ENCODE data around the gene GDPGP1. TPM values are rescaled to one million over a fixed set of nuclear protein-coding genes. Genes with fewer than 3 reads are reported as not detected.
"Not testable (repeated sequence)": the region's sequence is repeated elsewhere in the genome, so short reads cannot be mapped to it uniquely, and the experiment has no call there.

Gene GDPGP1
- total RNA-seq, 4 donors from 2014 or later: 2.2 to 3.6 (median 2.9) TPM

DNA sequence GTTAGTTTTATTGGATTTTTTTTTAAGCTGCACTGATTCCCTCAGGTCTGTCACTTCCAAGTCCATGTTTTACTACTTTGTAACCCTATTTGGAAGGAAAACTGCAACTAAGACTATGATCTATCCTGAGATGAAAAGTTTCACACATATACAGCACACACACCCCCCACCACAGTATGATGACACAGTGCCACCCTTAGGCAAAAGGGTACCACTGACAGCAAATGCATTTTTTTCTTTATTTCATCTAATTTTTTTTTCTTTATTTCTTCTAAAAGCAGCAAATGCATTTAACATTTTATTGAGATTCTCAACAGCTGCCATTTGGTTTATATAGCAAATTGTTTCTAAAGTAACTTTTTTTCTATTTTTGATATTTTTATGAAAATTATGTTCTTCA, 52.7 kb downstream of the GDPGP1 start:
- Histone ChIP-seq H3K27ac (no peak overlapping the region), H3K36me3 (no peaks in the 10 kb centered on the region), H3K27me3 (no peaks in the 10 kb centered on the region), H3K4me3 (no peak overlapping the region), H3K4me1 (no peaks in the 10 kb centered on the region), H3K9me3 (no peaks in the 10 kb centered on the region)
- TF ChIP-seq POLR2AphosphoS5 (IDR thresholded peaks at IDR 0.05) (no peak), POLR2A (IDR thresholded peaks at IDR 0.05) (no peak)
- TF ChIP-seq, protein P1, sequence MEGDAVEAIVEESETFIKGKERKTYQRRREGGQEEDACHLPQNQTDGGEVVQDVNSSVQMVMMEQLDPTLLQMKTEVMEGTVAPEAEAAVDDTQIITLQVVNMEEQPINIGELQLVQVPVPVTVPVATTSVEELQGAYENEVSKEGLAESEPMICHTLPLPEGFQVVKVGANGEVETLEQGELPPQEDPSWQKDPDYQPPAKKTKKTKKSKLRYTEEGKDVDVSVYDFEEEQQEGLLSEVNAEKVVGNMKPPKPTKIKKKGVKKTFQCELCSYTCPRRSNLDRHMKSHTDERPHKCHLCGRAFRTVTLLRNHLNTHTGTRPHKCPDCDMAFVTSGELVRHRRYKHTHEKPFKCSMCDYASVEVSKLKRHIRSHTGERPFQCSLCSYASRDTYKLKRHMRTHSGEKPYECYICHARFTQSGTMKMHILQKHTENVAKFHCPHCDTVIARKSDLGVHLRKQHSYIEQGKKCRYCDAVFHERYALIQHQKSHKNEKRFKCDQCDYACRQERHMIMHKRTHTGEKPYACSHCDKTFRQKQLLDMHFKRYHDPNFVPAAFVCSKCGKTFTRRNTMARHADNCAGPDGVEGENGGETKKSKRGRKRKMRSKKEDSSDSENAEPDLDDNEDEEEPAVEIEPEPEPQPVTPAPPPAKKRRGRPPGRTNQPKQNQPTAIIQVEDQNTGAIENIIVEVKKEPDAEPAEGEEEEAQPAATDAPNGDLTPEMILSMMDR (IDR thresholded peaks at IDR 0.05): peak in 1 of 2 donors; percentile 9
- DNase-seq (ENCODE audit: low spot score in 2 of 2): no peak

DNA sequence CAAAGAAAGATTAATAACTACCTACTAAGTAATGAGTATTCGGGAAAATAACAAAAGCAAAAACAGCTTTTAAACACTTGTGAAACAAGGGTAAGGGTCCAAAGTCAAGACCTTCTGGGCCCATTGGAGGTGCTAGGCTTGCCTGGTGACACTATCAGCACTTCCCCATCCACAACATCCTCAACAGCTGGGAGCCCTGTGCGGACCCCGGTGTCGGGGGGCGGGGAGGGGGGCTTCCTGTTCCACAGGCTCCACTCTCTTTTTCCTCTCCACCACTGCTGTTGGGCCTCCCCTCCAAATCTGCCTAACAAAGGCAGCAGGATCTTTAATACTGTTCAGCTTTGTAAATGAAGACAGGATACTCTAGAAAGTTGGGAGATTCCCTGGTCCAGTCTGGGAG, 53.1 kb downstream of the GDPGP1 start:
- Histone ChIP-seq H3K4me3 (no peak overlapping the region), H3K27ac (no peak overlapping the region), H3K4me1 (no peaks in the 10 kb centered on the region), H3K36me3 (no peaks in the 10 kb centered on the region), H3K9me3 (no peaks in the 10 kb centered on the region), H3K27me3 (no peaks in the 10 kb centered on the region)
- TF ChIP-seq, protein P1 (IDR thresholded peaks at IDR 0.05): no peak
- TF ChIP-seq EP300 (IDR thresholded peaks at IDR 0.05): no peak
- TF ChIP-seq POLR2AphosphoS5 (IDR thresholded peaks at IDR 0.05): no peak
- TF ChIP-seq POLR2A (IDR thresholded peaks at IDR 0.05): no peak
- DNase-seq (ENCODE audit: low spot score in 2 of 2): no peak
- WGBS: 40% methylated on average over 2 of the region's 5 CpGs

DNA sequence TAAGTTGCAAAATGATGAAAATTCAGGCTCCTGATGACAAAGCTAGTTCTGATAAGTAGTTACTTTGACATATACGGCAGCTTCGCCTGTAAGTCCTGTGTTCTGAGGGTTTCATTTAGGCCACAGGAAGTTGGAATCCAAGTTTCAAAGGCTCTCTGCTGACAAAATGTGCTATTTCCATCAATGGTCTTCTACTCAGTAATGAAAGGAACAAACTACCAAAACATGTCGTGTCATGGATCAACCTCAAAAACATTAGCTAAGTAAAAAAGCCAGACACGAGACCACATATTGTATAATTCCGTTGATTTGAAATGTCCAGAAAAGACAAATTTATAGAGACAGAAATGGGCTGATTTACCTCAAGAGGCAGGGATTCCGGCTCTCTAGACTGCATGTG, 53.9 kb downstream of the GDPGP1 start:
- DNase-seq (ENCODE audit: low spot score in 2 of 2): no peak
- 81% methylated on average over 6 of the region's 6 CpGs for WGBS
- Histone ChIP-seq H3K36me3 (no peaks in the 10 kb centered on the region), H3K27ac (no peak overlapping the region), H3K4me3 (no peak overlapping the region), H3K27me3 (no peaks in the 10 kb centered on the region), H3K4me1 (no peaks in the 10 kb centered on the region), H3K9me3 (no peaks in the 10 kb centered on the region)
- TF ChIP-seq POLR2A (IDR thresholded peaks at IDR 0.05): no peak
- TF ChIP-seq, protein P1 (IDR thresholded peaks at IDR 0.05): no peak
- no peak for TF ChIP-seq EP300 (IDR thresholded peaks at IDR 0.05)
- no peak for TF ChIP-seq POLR2AphosphoS5 (IDR thresholded peaks at IDR 0.05)

DNA sequence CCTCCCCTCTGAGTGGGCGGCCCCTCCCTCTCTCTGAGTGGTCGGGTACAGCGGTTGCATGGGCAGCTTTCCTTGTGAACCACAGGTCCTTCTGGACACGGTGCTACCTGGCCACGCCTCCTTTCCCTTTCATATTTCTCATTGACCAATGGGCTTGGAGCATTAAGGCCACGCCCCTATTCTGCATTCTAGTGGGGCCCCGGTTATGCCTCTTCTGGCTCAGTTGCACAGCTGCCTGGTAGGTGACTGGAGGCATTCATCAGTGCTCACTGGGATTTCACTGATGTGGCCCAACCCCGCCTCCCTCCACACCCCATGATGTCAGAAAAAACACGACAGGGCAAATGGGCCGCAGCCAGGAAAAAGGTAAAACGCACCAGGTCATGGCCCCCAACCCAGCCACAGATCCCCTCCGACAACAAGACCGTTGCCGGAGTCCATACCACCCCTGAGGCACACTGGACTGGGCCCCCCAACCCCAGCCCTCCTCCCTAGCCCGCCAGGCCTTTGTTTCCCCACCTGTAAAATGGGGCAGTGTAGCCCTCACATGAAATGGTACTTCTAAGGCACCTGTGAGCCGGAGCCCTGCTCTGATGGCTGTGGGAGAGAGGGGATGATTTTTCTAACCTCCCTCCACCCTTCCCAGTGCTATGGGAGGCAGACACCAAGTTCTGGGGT, 57.8 kb downstream of the GDPGP1 start:
- Histone ChIP-seq H3K9me3 (no peaks in the 10 kb centered on the region), H3K4me3 (no peak overlapping the region), H3K4me1 (peaks cover 8% of the 10 kb centered on the region), H3K27ac (no peak overlapping the region), H3K27me3 (no peaks in the 10 kb centered on the region), H3K36me3 (no peaks in the 10 kb centered on the region)
- TF ChIP-seq EP300 (IDR thresholded peaks at IDR 0.05): no peak
- TF ChIP-seq, protein P1 (IDR thresholded peaks at IDR 0.05): no peak
- 68% methylated on average over 16 of the region's 16 CpGs for WGBS
- no peak for DNase-seq (ENCODE audit: low spot score in 2 of 2)

DNA sequence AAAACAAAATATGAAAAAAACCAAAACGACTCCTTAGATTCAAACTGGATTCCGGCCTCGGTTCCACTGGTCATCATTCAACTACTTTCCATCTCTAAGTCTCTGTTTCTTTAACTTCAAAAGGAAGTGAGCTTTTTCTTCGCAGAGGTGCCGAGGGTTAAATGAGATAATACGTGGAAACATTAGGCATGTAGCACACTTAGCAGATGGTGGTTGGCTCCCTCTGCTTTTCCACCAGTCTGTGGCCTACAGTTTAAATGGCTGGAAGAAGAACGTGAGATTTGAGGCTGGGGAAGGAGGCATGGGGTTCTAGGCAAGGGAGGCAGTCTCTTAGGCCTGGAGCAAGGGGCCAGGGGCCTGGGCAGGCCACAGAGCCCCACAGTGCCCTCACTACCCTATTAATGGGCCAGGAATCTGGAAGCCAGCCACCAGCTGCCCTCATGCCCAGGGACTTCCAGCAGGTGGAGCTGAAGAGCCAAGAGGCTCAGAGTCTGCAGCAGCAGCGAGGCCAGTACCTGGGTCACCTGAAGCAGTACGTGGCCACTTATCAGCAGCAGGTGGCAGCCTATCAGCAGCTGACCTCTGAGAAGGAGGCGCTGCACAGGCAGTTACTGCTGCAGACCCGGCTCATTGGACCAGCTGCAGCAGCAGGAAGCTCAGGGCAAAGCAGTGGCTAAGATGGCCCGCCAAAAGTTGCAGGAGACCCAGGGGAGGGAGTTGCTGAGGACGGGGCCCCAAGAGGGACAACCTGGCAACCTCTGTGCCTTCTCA, 59.2 kb downstream of the GDPGP1 start:
- peak in 1 of 2 donors; percentile 89 for DNase-seq (ENCODE audit: low spot score in 2 of 2)

More for the DNA sequence above, 59.2 kb downstream of the GDPGP1 start:
- H3K4me3 ChIP-seq, H3K36me3 ChIP-seq, H3K4me1 ChIP-seq, H3K9me3 ChIP-seq, H3K27ac ChIP-seq, H3K27me3 ChIP-seq: not testable (repeated sequence)
- WGBS: 57% methylated on average over 12 of the region's 13 CpGs
- TF ChIP-seq, protein P1 (IDR thresholded peaks at IDR 0.05): peak; percentile 59 to 91
